ENCODE results near the gene FOXE3. TPM values are rescaled to one million over a fixed set of nuclear protein-coding genes. Genes with fewer than 3 reads are reported as not detected.

FOXE3 gene
- total and polyA plus RNA-seq, 2 donors (not counting 3 experiments of a cell fraction or from before 2014, with no cell fraction given), result not detected

- Histone ChIP-seq H3K79me2 (ENCODE audit: control insufficient read depth, insufficient read depth, low read length) (no peaks in the 10 kb centered on the region), H3K9me3 (replicated peaks; ENCODE audit: control insufficient read depth, insufficient read depth, low read length) (no peaks in the 10 kb centered on the region), H4K20me1 (replicated peaks; ENCODE audit: control insufficient read depth, extremely low read depth, insufficient read depth, low read length) (peaks cover 2% of the 10 kb centered on the region), H2AFZ (ENCODE audit: low read depth, low read length) (no peak overlapping the region), H3K4me3 (replicated peaks in 1 of 3; ENCODE audit: insufficient read depth in 1 of 3, low read depth in 1 of 3, low read length in 3 of 3) (no peak overlapping the region), H3K4me1 (ENCODE audit: control insufficient read depth, extremely low read depth, insufficient read depth, low read length) (peaks cover 9% of the 10 kb centered on the region), H3K27ac (ENCODE audit: insufficient read depth, low read depth, low read length) (no peak overlapping the region), H3K27me3 (ENCODE audit: control insufficient read depth in 2 of 2, insufficient read depth in 2 of 2, low read length in 2 of 2) (peaks cover 61 to 73% of the 10 kb centered on the region in 2 experiments), H3K9ac (replicated peaks; ENCODE audit: extremely low read depth, insufficient read depth, low read length) (no peak overlapping the region), H3K36me3 (ENCODE audit: control insufficient read depth in 2 of 2, extremely low read depth in 1 of 2, insufficient read depth in 2 of 2, low read length in 2 of 2) (no peaks in the 10 kb centered on the region), H3K4me2 (ENCODE audit: insufficient read depth, low read length) (no peak overlapping the region), H3K9me1 (replicated peaks; ENCODE audit: control insufficient read depth, extremely low read depth, insufficient read depth, low read length) (no peaks in the 10 kb centered on the region)
- FAIRE-seq (no peak), DNase-seq (ENCODE audit: low read depth, low spot score) (no peak)
- intact Hi-C loops (cut with micrococcal nuclease) (no loop called here), dilution Hi-C loops (cut with MboI; ENCODE audit: extremely low pct_ligation_motif_present, low sequenced_read_pairs) (no loop called here)
- TF ChIP-seq FOS (IDR thresholded peaks at IDR 0.05; ENCODE audit: borderline replicate concordance, insufficient read depth, low read length), result no peak
- TF ChIP-seq MYC (IDR thresholded peaks at IDR 0.05; ENCODE audit: low read depth, low read length), result no peak
- no TSS peak for BruUV-seq (replicated peaks)
- POLR2A ChIA-PET, result no interaction called here
- CTCF ChIA-PET, result interaction anchor here (0.6 to 3.4 kb wide), 7 partner anchors 8 to 286 kb away, joined by 3 to 27 read pairs (median 5); no protein-coding TSS in a partner anchor
Measured at GRCh38 chr1:47440599-47441081, 24.6 kb downstream of the FOXE3 start.

DNA sequence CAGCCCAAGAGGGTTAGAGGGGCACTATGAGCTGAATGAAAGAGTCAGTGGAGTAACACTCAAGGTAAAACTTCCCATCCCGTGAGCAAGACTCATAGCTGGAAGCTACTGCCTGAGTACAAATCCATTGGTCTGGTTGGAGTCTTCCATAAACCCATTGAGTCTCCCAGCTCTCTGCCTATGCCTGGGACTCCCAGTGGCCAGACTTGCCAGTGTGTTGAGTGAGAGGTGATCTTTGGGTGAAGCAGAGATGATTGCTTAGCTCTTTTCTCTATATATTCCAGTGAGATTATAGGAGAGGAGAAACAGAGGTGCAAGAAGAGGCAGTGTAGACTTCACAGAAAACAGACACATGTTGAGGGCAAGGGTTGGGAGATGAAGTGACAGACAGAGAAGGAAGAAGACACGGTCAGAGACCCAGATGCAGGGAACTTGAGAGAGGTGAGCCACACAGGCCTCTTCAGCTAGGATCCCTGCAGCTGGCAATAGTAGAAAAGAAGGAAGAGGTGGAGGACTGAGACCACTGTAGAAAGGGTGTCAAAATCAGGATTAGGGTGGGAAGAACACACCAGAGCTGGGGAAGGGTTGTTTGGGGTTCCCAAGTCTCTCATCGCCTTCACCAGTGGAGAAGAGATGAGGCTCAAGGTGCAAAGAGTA, 25.5 kb downstream of the FOXE3 start:
- Histone ChIP-seq H3K4me1 (ENCODE audit: control insufficient read depth, extremely low read depth, insufficient read depth, low read length) (peaks cover 8% of the 10 kb centered on the region), H3K27ac (ENCODE audit: insufficient read depth, low read depth, low read length) (no peak overlapping the region), H4K20me1 (replicated peaks; ENCODE audit: control insufficient read depth, extremely low read depth, insufficient read depth, low read length) (peaks cover 2% of the 10 kb centered on the region), H3K27me3 (ENCODE audit: control insufficient read depth in 2 of 2, insufficient read depth in 2 of 2, low read length in 2 of 2) (peaks cover 71 to 83% of the 10 kb centered on the region in 2 experiments), H3K9ac (replicated peaks; ENCODE audit: extremely low read depth, insufficient read depth, low read length) (no peak overlapping the region), H3K4me2 (ENCODE audit: insufficient read depth, low read length) (no peak overlapping the region), H3K79me2 (ENCODE audit: control insufficient read depth, insufficient read depth, low read length) (no peaks in the 10 kb centered on the region), H3K9me3 (replicated peaks; ENCODE audit: control insufficient read depth, insufficient read depth, low read length) (no peaks in the 10 kb centered on the region), H3K9me1 (replicated peaks; ENCODE audit: control insufficient read depth, extremely low read depth, insufficient read depth, low read length) (no peaks in the 10 kb centered on the region), H3K4me3 (replicated peaks in 1 of 3; ENCODE audit: insufficient read depth in 1 of 3, low read depth in 1 of 3, low read length in 3 of 3) (no peak overlapping the region), H2AFZ (ENCODE audit: low read depth, low read length) (no peak overlapping the region), H3K36me3 (ENCODE audit: control insufficient read depth in 2 of 2, extremely low read depth in 1 of 2, insufficient read depth in 2 of 2, low read length in 2 of 2) (no peaks in the 10 kb centered on the region)
- CTCF ChIA-PET, result interaction anchor here (0.8 to 3.4 kb wide), 7 partner anchors 9 to 285 kb away, joined by 3 to 27 read pairs (median 5); no protein-coding TSS in a partner anchor
- POLR2A ChIA-PET, result no interaction called here
- dilution Hi-C loops (cut with MboI; ENCODE audit: extremely low pct_ligation_motif_present, low sequenced_read_pairs) (no loop called here), intact Hi-C loops (cut with micrococcal nuclease) (no loop called here)
- FAIRE-seq, result no peak
- TF ChIP-seq POLR2A (IDR thresholded peaks at IDR 0.05; ENCODE audit: low read depth, low read length), result no peak
- TF ChIP-seq GATA2 (IDR thresholded peaks at IDR 0.05; ENCODE audit: insufficient read depth, insufficient read length, low read depth, low read length), result no peak
- no peak for TF ChIP-seq FOS (IDR thresholded peaks at IDR 0.05; ENCODE audit: borderline replicate concordance, insufficient read depth, low read length)
- TF ChIP-seq POLR2AphosphoS5 (IDR thresholded peaks at IDR 0.05; ENCODE audit: insufficient read depth, low read depth, low read length), result no peak
- TF ChIP-seq, protein P1, sequence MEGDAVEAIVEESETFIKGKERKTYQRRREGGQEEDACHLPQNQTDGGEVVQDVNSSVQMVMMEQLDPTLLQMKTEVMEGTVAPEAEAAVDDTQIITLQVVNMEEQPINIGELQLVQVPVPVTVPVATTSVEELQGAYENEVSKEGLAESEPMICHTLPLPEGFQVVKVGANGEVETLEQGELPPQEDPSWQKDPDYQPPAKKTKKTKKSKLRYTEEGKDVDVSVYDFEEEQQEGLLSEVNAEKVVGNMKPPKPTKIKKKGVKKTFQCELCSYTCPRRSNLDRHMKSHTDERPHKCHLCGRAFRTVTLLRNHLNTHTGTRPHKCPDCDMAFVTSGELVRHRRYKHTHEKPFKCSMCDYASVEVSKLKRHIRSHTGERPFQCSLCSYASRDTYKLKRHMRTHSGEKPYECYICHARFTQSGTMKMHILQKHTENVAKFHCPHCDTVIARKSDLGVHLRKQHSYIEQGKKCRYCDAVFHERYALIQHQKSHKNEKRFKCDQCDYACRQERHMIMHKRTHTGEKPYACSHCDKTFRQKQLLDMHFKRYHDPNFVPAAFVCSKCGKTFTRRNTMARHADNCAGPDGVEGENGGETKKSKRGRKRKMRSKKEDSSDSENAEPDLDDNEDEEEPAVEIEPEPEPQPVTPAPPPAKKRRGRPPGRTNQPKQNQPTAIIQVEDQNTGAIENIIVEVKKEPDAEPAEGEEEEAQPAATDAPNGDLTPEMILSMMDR (IDR thresholded peaks at IDR 0.05; ENCODE audit: extremely low read depth in 1 of 2, insufficient read depth in 1 of 2, low read depth in 1 of 2, low read length in 2 of 2), result no peak
- no peak for TF ChIP-seq MYC (IDR thresholded peaks at IDR 0.05; ENCODE audit: low read depth, low read length)
- TF ChIP-seq MAX (IDR thresholded peaks at IDR 0.05; ENCODE audit: insufficient read depth, insufficient read length), result no peak
- no peak for TF ChIP-seq EZH2 (IDR thresholded peaks at IDR 0.05; ENCODE audit: borderline replicate concordance, low read depth, low read length, severe bottlenecking)
- no peak for TF ChIP-seq JUN (IDR thresholded peaks at IDR 0.05; ENCODE audit: borderline replicate concordance, insufficient read depth, insufficient read length, low read depth)
- no TSS peak for BruUV-seq (replicated peaks)
- no peak for DNase-seq (ENCODE audit: low read depth, low spot score)

All from endothelial cell of umbilical vein (primary cell).